MCF 10A (cell line): Measurements from ENCODE around the gene NWD2. TPM values are rescaled to one million over a fixed set of nuclear protein-coding genes. Genes with fewer than 3 reads are reported as not detected.

Experiments used
- BruUV-seq: library from RNA; stranded (reverse); fragments of 400-500 nt; replicated peaks from 2 replicates; lab custom pipeline; 2021; lab: Mats Ljungman, UMichigan
- CTCF ChIA-PET: fragments of 300-600 bp; sonication (Branson Sonifier 250); formaldehyde crosslinking; extraction: SDS; loops from one replicate; lab custom pipeline; 2021; ENCODE audit warnings: antibody characterized with exemption, inconsistent platforms; lab: Yijun Ruan, JAX
- POLR2A ChIA-PET: fragments of 300-600, 350-650 bp; sonication (Branson Sonifier 250); formaldehyde crosslinking; extraction: SDS; loops from one replicate; lab custom pipeline; 2020; ENCODE audit warnings: antibody characterized with exemption, inconsistent platforms; lab: Yijun Ruan, JAX
- DNase-seq: peaks from one replicate; pipeline ENCODE4 v3.0.0-alpha.2; 2018; ENCODE audit not compliant: unreplicated experiment
- H3K27ac Mint-ChIP-seq: one replicate; pipeline ENCODE4 v1.8.0; 2022; ENCODE audit warnings: mild to moderate bottlenecking, low read depth, mixed read lengths; ENCODE audit not compliant: unreplicated experiment
- H3K27me3 Mint-ChIP-seq: one replicate; pipeline ENCODE4 v1.8.0; 2022; ENCODE audit warnings: mixed read lengths; ENCODE audit not compliant: insufficient read depth, unreplicated experiment
- H3K36me3 Mint-ChIP-seq: one replicate; pipeline ENCODE4 v1.8.0; 2022; ENCODE audit warnings: mild to moderate bottlenecking, moderate library complexity, mixed read lengths; ENCODE audit not compliant: insufficient read depth, unreplicated experiment
- H3K4me1 Mint-ChIP-seq: one replicate; pipeline ENCODE4 v1.8.0; 2022; ENCODE audit warnings: mixed read lengths; ENCODE audit not compliant: insufficient read depth, unreplicated experiment
- H3K4me3 Mint-ChIP-seq: one replicate; pipeline ENCODE4 v1.8.0; 2022; ENCODE audit warnings: mild to moderate bottlenecking, moderate library complexity, mixed read lengths; ENCODE audit not compliant: unreplicated experiment
- H3K9me3 Mint-ChIP-seq: one replicate; pipeline ENCODE4 v1.8.0; 2022; ENCODE audit warnings: mixed read lengths; ENCODE audit not compliant: unreplicated experiment
- intact Hi-C: fragments of 100-400 bp; cut with micrococcal nuclease; formaldehyde crosslinking; loops from 2 replicates; pipeline ENCODE4 v1.14.1; 2022
- total RNA-seq: library from RNA; stranded (reverse); gene quantifications from 2 replicates; pipeline ENCODE4 v1.2.3, GENCODE V29; 2022
- TF ChIP-seq, protein P1 (sequence below): fragments of 200-600 bp; IDR thresholded peaks from one replicate; pipeline ENCODE4 v1.8.0; 2022; ENCODE audit warnings: antibody characterized with exemption, mild to moderate bottlenecking; ENCODE audit not compliant: unreplicated experiment

NWD2 gene
- total RNA-seq, 1 experiment from 2014 or later = not detected

DNA sequence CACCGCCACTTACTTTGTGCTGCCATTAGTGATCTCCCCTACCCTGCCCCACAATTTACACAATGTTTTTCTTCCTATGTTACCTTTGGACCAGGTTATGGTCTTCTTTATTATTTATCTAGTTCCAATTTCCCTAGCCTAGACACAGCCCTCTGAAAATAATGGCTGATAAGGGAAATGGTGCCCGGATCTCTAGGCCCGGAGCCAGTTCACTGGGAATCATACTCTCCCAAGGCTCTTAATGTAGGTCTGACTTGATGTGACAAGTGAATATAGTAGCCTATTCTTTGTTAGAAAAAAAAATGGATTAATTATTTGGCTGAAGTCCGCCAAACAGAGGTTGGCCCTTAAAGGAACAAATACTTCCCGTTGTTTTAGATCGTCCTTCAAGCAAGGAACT, 233.6 kb downstream of the NWD2 start:
- ChIA-PET POLR2A (no interaction called here), CTCF (no interaction called here)
- intact Hi-C loops = no loop called here
- Mint-ChIP-seq H3K27me3 (peaks cover 13% of the 10 kb centered on the region), H3K4me1 (no peaks in the 10 kb centered on the region), H3K27ac (no peak overlapping the region), H3K9me3 (no peaks in the 10 kb centered on the region), H3K36me3 (peaks cover 6% of the 10 kb centered on the region), H3K4me3 (no peak overlapping the region)
- no TSS peak for BruUV-seq
- TF ChIP-seq, protein P1, sequence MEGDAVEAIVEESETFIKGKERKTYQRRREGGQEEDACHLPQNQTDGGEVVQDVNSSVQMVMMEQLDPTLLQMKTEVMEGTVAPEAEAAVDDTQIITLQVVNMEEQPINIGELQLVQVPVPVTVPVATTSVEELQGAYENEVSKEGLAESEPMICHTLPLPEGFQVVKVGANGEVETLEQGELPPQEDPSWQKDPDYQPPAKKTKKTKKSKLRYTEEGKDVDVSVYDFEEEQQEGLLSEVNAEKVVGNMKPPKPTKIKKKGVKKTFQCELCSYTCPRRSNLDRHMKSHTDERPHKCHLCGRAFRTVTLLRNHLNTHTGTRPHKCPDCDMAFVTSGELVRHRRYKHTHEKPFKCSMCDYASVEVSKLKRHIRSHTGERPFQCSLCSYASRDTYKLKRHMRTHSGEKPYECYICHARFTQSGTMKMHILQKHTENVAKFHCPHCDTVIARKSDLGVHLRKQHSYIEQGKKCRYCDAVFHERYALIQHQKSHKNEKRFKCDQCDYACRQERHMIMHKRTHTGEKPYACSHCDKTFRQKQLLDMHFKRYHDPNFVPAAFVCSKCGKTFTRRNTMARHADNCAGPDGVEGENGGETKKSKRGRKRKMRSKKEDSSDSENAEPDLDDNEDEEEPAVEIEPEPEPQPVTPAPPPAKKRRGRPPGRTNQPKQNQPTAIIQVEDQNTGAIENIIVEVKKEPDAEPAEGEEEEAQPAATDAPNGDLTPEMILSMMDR = no peak
- no peak for DNase-seq

DNA sequence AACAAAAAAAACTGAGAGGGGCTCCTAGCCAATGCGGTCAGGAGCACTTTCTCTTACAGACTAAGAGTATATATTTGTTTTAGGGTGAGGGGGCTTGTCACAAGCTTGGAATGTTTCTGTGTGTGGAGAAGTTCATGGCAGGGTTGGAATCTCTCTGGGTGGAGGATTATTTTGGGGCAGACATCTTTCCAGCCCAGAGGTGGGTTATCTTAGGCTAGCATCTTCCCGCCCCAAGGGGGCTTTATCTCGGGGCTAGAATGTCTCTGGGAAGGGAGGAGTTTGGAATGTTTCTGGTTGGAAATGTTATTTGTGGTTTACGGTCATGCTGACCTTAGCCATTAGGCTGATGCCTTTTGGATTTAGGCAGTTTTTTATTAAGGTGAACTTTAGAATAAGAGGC, 236.0 kb downstream of the NWD2 start:
- intact Hi-C loops = no loop called here
- Mint-ChIP-seq H3K27ac (no peak overlapping the region), H3K36me3 (peaks cover 6% of the 10 kb centered on the region), H3K4me3 (no peak overlapping the region), H3K27me3 (no peaks in the 10 kb centered on the region), H3K9me3 (no peaks in the 10 kb centered on the region), H3K4me1 (no peaks in the 10 kb centered on the region)
- CTCF ChIA-PET = no interaction called here
- POLR2A ChIA-PET = no interaction called here
- TF ChIP-seq, protein P1 = no peak
- BruUV-seq = no TSS peak
- DNase-seq = no peak

DNA sequence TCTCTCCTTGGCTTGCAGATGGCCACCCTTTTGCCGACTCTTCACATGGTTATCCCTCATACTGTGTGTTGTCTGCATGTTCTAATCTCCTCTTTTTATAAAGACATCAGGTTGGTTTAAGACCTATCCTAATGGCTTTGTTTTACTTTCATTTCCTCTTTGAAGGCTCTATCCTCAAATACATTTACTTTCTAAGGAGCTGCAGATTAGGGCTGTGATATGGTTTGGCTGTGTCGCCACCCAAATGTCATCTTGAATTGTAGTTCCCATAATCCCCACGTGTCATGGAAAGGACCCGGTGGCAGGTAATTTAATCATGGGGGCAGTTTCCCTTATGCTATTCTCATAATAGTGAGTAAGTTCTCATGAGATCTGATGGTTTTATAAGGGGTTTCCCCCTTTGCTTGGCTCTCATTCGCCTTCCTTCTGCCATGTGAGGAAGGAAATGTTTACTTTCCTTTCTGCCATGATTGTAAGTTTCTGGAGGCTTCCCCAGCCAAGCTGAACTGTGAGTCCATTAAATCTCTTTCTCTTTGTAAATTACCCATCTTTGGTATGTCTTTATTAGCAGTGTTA, 237.1 kb downstream of the NWD2 start:
- intact Hi-C loops = no loop called here
- Mint-ChIP-seq H3K4me3 (no peak overlapping the region), H3K4me1 (no peaks in the 10 kb centered on the region), H3K36me3 (peaks cover 6% of the 10 kb centered on the region), H3K27me3 (no peaks in the 10 kb centered on the region), H3K27ac (no peak overlapping the region), H3K9me3 (no peaks in the 10 kb centered on the region)
- DNase-seq = no peak
- CTCF ChIA-PET = interaction anchor here (0.6 kb wide), 1 partner anchor 1811 kb away, joined by 3 read pairs; no protein-coding TSS in a partner anchor
- no TSS peak for BruUV-seq
- POLR2A ChIA-PET = no interaction called here
- TF ChIP-seq, protein P1 = no peak

DNA sequence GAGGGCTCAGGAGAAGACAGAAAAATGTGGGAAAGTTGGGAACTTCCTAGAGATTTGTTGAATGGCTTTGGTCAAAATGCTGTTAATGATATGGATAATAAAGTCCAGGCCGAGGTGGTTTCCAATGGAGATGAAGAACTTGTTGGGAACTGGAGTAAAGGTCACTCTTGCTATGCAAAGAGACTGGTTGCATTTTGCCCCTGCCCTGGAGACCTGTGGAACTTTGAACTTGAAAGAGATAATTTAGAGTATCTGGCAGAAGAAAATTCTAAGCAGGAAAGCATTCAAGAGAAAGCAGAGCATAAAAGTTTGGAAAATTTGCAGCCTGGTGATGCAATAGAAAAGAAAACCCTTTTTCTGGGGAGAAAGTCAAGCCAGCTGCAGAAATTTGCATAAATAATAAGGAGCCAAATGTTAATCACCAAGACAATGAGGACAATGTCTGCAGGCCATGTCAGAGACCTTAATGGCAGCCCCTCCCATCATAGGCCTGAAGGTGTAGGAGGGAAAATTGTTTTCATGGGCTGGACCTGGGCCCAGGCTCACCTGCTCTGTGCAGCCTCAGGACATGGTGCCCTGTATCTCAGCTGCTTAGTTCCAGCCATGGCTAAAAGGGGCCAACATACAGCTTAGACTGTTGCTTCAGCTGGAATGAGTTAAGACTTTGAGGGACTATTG, 237.8 kb downstream of the NWD2 start:
- POLR2A ChIA-PET = no interaction called here
- intact Hi-C loops = no loop called here
- H3K4me1 Mint-ChIP-seq = no peaks in the 10 kb centered on the region

More for the DNA sequence above, 237.8 kb downstream of the NWD2 start:
- Mint-ChIP-seq H3K27me3 (no peaks in the 10 kb centered on the region), H3K36me3 (peaks cover 6% of the 10 kb centered on the region), H3K9me3 (no peaks in the 10 kb centered on the region), H3K27ac (no peak overlapping the region), H3K4me3 (no peak overlapping the region)
- BruUV-seq = no TSS peak
- no peak for DNase-seq
- TF ChIP-seq, protein P1 = no peak
- CTCF ChIA-PET = interaction anchor here (0.6 kb wide), 2 partner anchors 1267 to 1812 kb away, joined by 3 read pairs; no protein-coding TSS in a partner anchor
